ENCODE results near the gene KIAA0232.
"Not testable (repeated sequence)": the region's sequence is repeated elsewhere in the genome, so short reads cannot be mapped to it uniquely, and the experiment has no call there.

The KIAA0232 gene

DNA sequence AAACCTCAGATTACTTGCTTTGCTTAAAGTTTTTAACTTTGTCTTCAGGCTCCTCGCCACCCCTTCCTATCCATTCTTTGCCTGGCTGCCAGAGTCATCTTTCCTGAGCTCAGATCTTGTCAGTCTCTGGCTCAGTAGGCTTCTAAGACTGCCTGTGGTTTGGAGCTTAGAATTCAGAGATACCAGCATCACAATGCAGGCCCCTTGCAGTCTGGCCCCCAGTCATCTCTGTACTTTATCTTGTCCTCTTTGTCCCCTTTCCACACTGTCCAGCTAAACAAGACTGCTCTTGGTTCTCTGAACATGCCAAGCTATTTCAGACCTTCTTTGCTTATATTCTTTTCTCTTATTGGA is 3.0 kb downstream of the KIAA0232 start:
- H3K36me3 ChIP-seq (ENCODE audit: control insufficient read depth, insufficient read depth, low read length) = peaks cover 4% of the 10 kb centered on the region
- WGBS, 2 experiments = 23 to 48% methylated on average over 1 of the region's 1 CpG
- no peaks in the 10 kb centered on the region for H3K9me3 ChIP-seq (ENCODE audit: control insufficient read depth, low read length)
- H3K27me3 ChIP-seq (ENCODE audit: control insufficient read depth, insufficient read depth, low read length, poor library complexity, severe bottlenecking) = peaks cover 10% of the 10 kb centered on the region
- H3K27ac ChIP-seq (ENCODE audit: insufficient read depth, low read depth, low read length, poor library complexity, severe bottlenecking) = no peak overlapping the region
- H3K4me1 ChIP-seq (ENCODE audit: control insufficient read depth, insufficient read depth, low read length) = peaks cover 7% of the 10 kb centered on the region
- no peak overlapping the region for H3K4me3 ChIP-seq (ENCODE audit: insufficient read depth, low read depth, low read length)

DNA sequence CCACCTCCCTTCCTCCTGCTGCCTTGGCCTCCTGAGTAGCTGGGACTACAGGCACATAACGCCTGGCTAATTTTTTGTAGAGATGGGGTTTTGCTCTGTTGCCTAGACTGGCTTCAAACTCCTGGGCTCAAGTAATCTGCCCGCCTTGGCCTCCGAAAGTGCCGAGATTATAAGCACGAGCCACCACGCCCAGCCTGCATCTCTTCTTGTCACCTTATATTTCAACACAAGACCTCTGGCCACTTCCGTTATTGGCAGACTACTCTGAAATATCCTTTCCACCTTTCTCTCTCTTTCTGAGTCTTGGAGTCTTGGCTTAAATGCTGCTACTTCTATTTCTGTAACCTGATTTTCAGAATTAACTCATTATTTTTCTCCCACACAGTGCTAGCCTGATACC is 5.6 kb downstream of the KIAA0232 start:
- 91 to 94% methylated on average over 7 of the region's 7 CpGs for WGBS, 2 experiments
- Histone ChIP-seq H3K27ac (ENCODE audit: insufficient read depth, low read depth, low read length, poor library complexity, severe bottlenecking) (no peak overlapping the region), H3K27me3 (ENCODE audit: control insufficient read depth, insufficient read depth, low read length, poor library complexity, severe bottlenecking) (no peaks in the 10 kb centered on the region), H3K4me3 (ENCODE audit: insufficient read depth, low read depth, low read length) (no peak overlapping the region), H3K4me1 (ENCODE audit: control insufficient read depth, insufficient read depth, low read length) (peaks cover 7% of the 10 kb centered on the region), H3K9me3 (ENCODE audit: control insufficient read depth, low read length) (no peaks in the 10 kb centered on the region), H3K36me3 (ENCODE audit: control insufficient read depth, insufficient read depth, low read length) (peaks cover 9% of the 10 kb centered on the region)

DNA sequence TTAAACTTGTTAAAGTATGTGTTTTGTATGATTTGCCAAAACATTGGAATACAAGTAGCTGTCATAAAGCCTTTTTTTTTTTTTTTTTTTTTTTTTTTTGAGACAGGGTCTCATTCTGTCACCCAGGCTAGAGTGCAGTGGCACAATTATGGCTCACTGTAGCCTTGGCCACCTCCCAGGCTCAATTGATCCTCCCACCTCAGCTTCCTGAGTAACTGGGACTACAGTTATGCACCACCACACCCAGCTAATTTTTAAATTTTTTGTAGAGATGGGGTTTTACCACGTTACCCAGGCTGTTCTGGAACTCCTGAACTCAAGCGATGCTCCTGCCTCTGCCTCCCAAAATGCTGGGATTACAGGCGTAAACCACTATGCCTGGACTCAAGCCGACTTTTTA is 8.7 kb downstream of the KIAA0232 start:
- H3K4me1 ChIP-seq (ENCODE audit: control insufficient read depth, insufficient read depth, low read length); H3K9me3 ChIP-seq (ENCODE audit: control insufficient read depth, low read length); H3K27me3 ChIP-seq (ENCODE audit: control insufficient read depth, insufficient read depth, low read length, poor library complexity, severe bottlenecking); H3K27ac ChIP-seq (ENCODE audit: insufficient read depth, low read depth, low read length, poor library complexity, severe bottlenecking); H3K4me3 ChIP-seq (ENCODE audit: insufficient read depth, low read depth, low read length): not testable (repeated sequence)
- 95 to 98% methylated on average over 4 of the region's 4 CpGs for WGBS, 2 experiments
- peaks cover 12% of the 10 kb centered on the region for H3K36me3 ChIP-seq (ENCODE audit: control insufficient read depth, insufficient read depth, low read length)

DNA sequence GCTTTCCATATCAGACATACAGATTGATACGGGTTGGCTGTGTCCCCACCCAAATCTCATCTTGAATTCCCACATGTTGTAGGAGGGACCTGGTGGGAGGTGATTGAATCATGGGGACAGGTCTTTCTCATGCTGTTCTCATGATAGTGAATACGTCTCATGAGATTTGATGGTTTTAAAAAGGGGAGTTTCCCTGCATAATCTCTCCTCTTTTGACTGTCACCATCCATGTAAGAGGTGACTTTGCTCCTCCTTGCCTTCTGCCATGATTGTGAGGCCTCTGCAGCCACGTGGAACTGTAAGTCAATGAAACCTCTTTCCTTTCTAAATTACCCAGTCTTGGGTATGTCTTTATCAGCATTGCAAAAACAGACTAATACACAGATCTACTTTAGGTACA is 9.3 kb downstream of the KIAA0232 start:
- not testable (repeated sequence) for H3K4me1 ChIP-seq (ENCODE audit: control insufficient read depth, insufficient read depth, low read length); H3K27ac ChIP-seq (ENCODE audit: insufficient read depth, low read depth, low read length, poor library complexity, severe bottlenecking); H3K9me3 ChIP-seq (ENCODE audit: control insufficient read depth, low read length); H3K27me3 ChIP-seq (ENCODE audit: control insufficient read depth, insufficient read depth, low read length, poor library complexity, severe bottlenecking); H3K4me3 ChIP-seq (ENCODE audit: insufficient read depth, low read depth, low read length)
- 98 to 100% methylated on average over 2 to 3 of the region's 3 CpGs for WGBS, 2 experiments
- peaks cover 12% of the 10 kb centered on the region for H3K36me3 ChIP-seq (ENCODE audit: control insufficient read depth, insufficient read depth, low read length)

DNA sequence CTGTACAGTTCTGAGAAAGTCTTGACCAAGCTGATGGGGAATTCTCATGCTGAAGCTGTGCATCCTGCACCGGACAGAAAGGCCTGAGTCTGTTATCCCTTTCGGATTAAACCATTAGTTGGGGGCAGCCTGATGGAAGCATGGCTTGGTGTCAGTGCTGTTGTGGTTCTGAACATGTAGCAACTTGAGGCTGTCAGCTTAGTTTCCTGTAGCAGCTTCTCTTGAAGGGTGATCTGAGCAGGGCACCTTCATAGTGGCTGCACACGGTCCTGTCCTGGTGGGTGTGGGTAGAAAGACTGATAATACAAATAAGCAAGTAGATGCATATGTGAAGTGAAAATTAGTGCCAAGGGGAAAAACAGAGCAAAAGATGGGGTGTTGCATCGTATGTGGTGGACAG is 11.7 kb downstream of the KIAA0232 start:
- no peaks in the 10 kb centered on the region for H3K4me1 ChIP-seq (ENCODE audit: control insufficient read depth, insufficient read depth, low read length)
- H3K36me3 ChIP-seq (ENCODE audit: control insufficient read depth, insufficient read depth, low read length) = peaks cover 8% of the 10 kb centered on the region
- 94 to 97% methylated on average over 4 of the region's 4 CpGs for WGBS, 2 experiments
- H3K27ac ChIP-seq (ENCODE audit: insufficient read depth, low read depth, low read length, poor library complexity, severe bottlenecking) = no peak overlapping the region
- H3K4me3 ChIP-seq (ENCODE audit: insufficient read depth, low read depth, low read length) = no peak overlapping the region
- no peaks in the 10 kb centered on the region for H3K27me3 ChIP-seq (ENCODE audit: control insufficient read depth, insufficient read depth, low read length, poor library complexity, severe bottlenecking)
- no peaks in the 10 kb centered on the region for H3K9me3 ChIP-seq (ENCODE audit: control insufficient read depth, low read length)

DNA sequence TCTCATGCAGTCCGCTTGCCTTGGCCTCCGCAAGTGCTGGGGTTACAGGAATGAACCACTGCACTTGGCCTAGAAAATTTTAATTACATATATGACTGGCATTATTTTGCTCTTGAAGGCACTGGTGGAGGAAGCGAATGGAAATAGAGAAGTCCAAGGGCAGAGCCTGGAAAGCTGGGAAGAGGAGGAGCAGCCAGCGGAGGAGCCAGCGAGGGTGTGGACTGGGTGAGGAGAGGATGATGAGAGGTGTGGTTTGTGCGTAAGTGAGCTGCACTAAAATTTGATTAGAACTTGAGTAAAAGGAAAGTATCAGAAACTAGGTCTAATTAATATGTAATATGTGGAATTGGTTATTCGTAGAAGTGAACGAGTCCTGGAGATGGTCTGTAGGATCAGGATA is 13.3 kb downstream of the KIAA0232 start:
- 97% methylated on average over 8 of the region's 8 CpGs for WGBS, 2 experiments
- H3K36me3 ChIP-seq (ENCODE audit: control insufficient read depth, insufficient read depth, low read length) = peaks cover 8% of the 10 kb centered on the region
- no peaks in the 10 kb centered on the region for H3K4me1 ChIP-seq (ENCODE audit: control insufficient read depth, insufficient read depth, low read length)
- no peak overlapping the region for H3K4me3 ChIP-seq (ENCODE audit: insufficient read depth, low read depth, low read length)
- H3K9me3 ChIP-seq (ENCODE audit: control insufficient read depth, low read length) = no peaks in the 10 kb centered on the region
- H3K27ac ChIP-seq (ENCODE audit: insufficient read depth, low read depth, low read length, poor library complexity, severe bottlenecking) = no peak overlapping the region
- no peaks in the 10 kb centered on the region for H3K27me3 ChIP-seq (ENCODE audit: control insufficient read depth, insufficient read depth, low read length, poor library complexity, severe bottlenecking)

DNA sequence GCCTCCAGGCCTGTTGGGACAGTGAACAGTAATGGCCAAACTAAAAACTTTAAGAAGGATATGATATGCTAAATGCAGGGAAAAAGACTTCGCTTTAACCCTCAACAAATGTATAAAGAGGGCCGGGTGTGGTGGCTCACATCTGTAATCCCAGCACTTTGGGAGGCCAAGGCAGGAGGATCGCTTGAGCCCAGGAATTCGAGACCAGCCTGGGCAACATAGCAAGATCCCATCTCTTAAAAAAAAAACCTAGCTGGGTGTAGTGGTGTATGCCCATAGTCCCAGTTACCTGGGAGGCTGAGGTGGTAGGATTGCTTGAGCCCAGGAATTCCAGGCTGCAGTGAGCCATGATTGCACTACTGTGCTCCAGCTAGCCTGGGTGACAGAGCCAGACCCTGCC is 14.8 kb downstream of the KIAA0232 start:
- H3K4me3 ChIP-seq (ENCODE audit: insufficient read depth, low read depth, low read length); H3K9me3 ChIP-seq (ENCODE audit: control insufficient read depth, low read length); H3K36me3 ChIP-seq (ENCODE audit: control insufficient read depth, insufficient read depth, low read length); H3K27ac ChIP-seq (ENCODE audit: insufficient read depth, low read depth, low read length, poor library complexity, severe bottlenecking); H3K27me3 ChIP-seq (ENCODE audit: control insufficient read depth, insufficient read depth, low read length, poor library complexity, severe bottlenecking); H3K4me1 ChIP-seq (ENCODE audit: control insufficient read depth, insufficient read depth, low read length): not testable (repeated sequence)
- 95 to 96% methylated on average over 4 of the region's 4 CpGs for whole genome bisulfite sequencing, 2 experiments

DNA sequence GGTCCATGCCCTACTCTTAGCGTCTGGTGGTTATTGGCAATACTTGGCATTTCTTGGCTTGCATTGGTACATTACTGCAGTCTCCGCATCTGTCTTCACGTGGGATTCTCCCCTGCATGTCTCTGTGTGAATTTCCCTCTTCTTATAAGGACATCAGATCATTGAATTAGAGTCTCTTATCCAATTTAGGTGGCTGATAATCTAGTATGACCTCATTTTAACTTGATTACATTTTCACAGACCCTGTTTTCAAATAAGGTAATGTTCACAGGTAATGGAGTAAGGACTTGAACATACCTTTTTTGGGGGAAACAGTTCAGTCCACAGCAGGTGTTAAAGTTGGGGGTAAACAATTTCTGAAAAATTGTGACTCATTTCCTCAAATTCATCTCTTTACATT is 16.6 kb downstream of the KIAA0232 start:
- Histone ChIP-seq H3K36me3 (ENCODE audit: control insufficient read depth, insufficient read depth, low read length) (peaks cover 2% of the 10 kb centered on the region), H3K27me3 (ENCODE audit: control insufficient read depth, insufficient read depth, low read length, poor library complexity, severe bottlenecking) (no peaks in the 10 kb centered on the region), H3K9me3 (ENCODE audit: control insufficient read depth, low read length) (no peaks in the 10 kb centered on the region), H3K27ac (ENCODE audit: insufficient read depth, low read depth, low read length, poor library complexity, severe bottlenecking) (no peak overlapping the region), H3K4me1 (ENCODE audit: control insufficient read depth, insufficient read depth, low read length) (no peaks in the 10 kb centered on the region), H3K4me3 (ENCODE audit: insufficient read depth, low read depth, low read length) (no peak overlapping the region)
- WGBS, 2 experiments = 95 to 96% methylated on average over 3 of the region's 3 CpGs

DNA sequence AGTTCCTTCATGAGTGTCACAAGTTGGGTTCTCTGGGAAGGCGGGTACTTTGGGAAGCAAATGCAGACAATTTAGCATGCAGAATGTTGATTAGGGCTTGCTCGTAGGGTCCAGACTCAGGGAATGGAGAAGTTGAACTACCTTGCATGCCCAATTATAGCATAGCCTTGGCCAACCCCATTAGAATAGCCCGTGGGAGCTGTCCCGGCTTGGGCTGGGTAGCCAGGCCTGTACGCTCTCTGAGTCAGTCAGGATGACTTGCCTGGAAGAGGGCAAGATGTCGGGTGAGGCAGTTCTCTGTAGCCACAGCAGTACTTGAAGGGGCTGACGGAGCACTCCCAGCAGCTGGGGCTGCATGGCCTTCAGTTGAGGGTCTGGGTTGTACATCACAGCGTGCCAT is 19.5 kb downstream of the KIAA0232 start:
- H3K36me3 ChIP-seq (ENCODE audit: control insufficient read depth, insufficient read depth, low read length) = no peaks in the 10 kb centered on the region
- H3K27me3 ChIP-seq (ENCODE audit: control insufficient read depth, insufficient read depth, low read length, poor library complexity, severe bottlenecking) = no peaks in the 10 kb centered on the region
- WGBS, 2 experiments = 94 to 97% methylated on average over 8 of the region's 8 CpGs
- H3K4me1 ChIP-seq (ENCODE audit: control insufficient read depth, insufficient read depth, low read length) = no peaks in the 10 kb centered on the region
- no peak overlapping the region for H3K27ac ChIP-seq (ENCODE audit: insufficient read depth, low read depth, low read length, poor library complexity, severe bottlenecking)
- H3K4me3 ChIP-seq (ENCODE audit: insufficient read depth, low read depth, low read length) = no peak overlapping the region
- H3K9me3 ChIP-seq (ENCODE audit: control insufficient read depth, low read length) = no peaks in the 10 kb centered on the region

DNA sequence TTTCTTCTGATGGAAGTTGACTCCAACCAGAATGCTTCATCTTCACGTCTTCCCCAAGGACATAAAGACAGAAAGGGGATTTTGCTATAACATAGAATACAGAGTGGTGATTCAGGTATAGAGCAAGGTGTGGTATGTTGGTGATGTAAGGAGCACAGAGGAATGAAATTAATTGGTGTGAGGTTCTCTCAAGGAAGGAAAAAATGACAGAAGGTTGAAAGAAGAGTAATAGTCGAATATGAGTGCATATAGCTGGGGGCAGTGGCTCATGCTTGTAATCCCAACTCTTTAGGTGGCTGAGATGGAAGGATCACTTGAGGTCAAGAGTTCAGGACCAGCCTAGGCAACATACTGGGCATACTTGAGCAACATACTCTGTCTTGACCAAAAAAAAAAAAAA is 20.1 kb downstream of the KIAA0232 start:
- Histone ChIP-seq H3K4me1 (ENCODE audit: control insufficient read depth, insufficient read depth, low read length) (no peaks in the 10 kb centered on the region), H3K27me3 (ENCODE audit: control insufficient read depth, insufficient read depth, low read length, poor library complexity, severe bottlenecking) (no peaks in the 10 kb centered on the region), H3K9me3 (ENCODE audit: control insufficient read depth, low read length) (no peaks in the 10 kb centered on the region), H3K36me3 (ENCODE audit: control insufficient read depth, insufficient read depth, low read length) (no peaks in the 10 kb centered on the region), H3K4me3 (ENCODE audit: insufficient read depth, low read depth, low read length) (no peak overlapping the region), H3K27ac (ENCODE audit: insufficient read depth, low read depth, low read length, poor library complexity, severe bottlenecking) (no peak overlapping the region)
- 92 to 96% methylated on average over 2 of the region's 2 CpGs for WGBS, 2 experiments

DNA sequence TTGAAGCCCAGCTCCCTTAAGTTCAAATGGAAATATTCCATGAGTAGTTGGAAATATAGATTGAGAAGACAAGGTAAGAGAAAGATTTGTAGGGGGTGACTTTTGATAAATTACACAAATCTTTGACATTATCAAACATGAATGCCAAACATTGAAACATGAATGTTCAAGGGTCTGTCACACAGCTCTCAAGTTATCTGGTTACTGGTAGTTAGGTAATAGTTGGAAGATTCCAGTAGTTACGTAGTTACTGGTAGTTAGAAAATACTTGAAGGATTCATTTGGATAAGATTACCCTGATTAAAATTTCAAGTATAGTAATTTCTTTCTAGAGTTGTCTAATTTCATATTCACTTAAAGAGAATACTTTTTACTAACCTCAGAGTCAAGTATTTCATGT is 20.7 kb downstream of the KIAA0232 start:
- Histone ChIP-seq H3K4me3 (ENCODE audit: insufficient read depth, low read depth, low read length) (no peak overlapping the region), H3K27me3 (ENCODE audit: control insufficient read depth, insufficient read depth, low read length, poor library complexity, severe bottlenecking) (no peaks in the 10 kb centered on the region), H3K4me1 (ENCODE audit: control insufficient read depth, insufficient read depth, low read length) (no peaks in the 10 kb centered on the region), H3K9me3 (ENCODE audit: control insufficient read depth, low read length) (no peaks in the 10 kb centered on the region), H3K36me3 (ENCODE audit: control insufficient read depth, insufficient read depth, low read length) (no peaks in the 10 kb centered on the region), H3K27ac (ENCODE audit: insufficient read depth, low read depth, low read length, poor library complexity, severe bottlenecking) (no peak overlapping the region)
- 80 to 100% methylated on average over 1 of the region's 1 CpG for WGBS, 2 experiments

Measured in ectodermal cell (in vitro differentiated cells).